Stimulated activated CD4-positive, alpha-beta T cell treated with anti-CD3 and anti-CD28 coated beads, Interleukin-2, amount 100 ng/mL, for 24 hours (primary cell): Measurements from ENCODE around the gene HMGN4.
"Not testable (repeated sequence)": the region's sequence is repeated elsewhere in the genome, so short reads cannot be mapped to it uniquely, and the experiment has no call there.

Experiments used
- DNase-seq, 2 donors: peaks; one replicate each; pipeline ENCODE4 v3.0.0-alpha.2; 2020

HMGN4 gene

DNA sequence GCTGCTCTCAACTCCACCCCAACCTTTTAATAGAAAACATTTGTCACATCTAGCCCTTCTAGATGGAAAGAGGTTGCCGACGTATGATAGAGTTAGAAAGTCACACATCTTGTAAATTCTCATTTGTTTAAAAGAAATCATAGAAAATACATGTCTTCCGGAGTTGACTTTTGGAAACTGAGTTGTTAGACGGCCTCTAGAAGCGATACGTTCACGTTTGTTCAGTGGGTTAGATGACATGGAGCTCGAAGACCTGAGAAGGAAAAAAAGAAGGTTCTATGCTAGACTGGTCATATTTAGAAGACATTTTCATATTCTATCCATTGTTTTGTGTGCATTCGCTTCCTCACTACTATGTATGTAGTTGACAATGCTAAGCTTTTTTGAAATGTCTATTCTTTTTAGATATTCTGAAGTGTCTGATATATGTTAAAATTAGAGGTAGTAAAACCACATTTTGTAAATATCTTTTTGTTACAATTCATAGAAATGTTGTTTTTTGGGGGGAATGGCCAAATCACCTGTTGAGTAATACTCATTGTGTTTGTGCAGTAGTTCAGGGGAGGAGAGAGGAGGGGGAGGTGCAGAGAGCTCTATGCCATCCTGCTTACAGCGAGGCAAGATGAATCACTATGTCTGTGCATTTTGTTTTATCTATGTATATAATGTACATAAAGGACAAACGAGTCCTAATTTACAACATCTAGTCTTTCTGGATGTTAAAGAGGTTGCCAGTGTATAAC is 15.5 kb upstream of the HMGN4 start:
- not testable (repeated sequence) for DNase-seq

DNA sequence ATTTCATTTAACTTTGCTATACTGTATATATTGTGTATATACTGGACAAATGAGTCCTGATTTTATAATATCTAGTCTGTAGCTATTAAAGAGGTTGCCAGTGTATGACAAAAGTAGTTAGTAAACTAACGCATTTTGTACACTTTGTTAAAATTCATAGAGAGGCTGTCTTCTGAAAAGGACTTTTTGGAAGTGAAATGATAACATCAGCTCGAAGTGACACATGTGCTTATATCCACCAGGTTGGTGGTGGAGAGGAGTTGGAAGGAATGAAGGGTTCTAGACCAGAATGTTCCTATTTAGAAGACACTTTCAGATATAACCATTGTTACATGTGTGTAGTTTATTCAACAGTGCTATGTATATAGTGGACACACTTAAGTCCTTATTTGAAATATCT is 13.9 kb upstream of the HMGN4 start:
- not testable (repeated sequence) for DNase-seq

DNA sequence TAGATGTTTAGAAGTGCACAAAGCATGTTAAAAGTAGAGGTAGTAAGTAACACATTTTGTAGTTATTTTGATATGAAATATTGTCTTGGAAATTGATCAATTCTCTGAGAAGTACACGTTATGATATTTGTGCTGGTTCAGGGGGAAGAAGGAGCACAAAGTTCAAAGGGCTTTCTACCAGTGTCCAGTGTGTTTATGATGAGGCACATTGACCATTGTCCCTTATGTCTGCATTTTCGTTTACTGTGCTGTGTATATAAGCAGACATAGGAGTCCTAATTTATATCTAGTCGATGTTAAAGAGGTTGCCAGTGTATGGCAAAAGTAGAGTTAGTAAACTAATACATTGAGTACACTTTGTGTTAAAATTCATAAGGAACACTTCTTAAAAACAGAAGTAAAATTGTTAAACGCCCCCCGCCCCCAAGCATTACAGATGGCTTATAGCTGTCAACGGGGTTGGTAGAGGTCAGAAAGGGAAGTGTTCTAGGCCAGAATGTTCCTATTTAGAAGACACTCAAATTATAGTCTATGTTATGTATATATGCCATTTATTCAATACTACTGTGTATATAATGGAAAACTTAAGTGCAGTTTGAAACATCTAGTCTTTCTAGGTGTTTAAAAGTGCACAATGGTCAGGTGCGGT is 13.3 kb upstream of the HMGN4 start:
- DNase-seq: no peak

DNA sequence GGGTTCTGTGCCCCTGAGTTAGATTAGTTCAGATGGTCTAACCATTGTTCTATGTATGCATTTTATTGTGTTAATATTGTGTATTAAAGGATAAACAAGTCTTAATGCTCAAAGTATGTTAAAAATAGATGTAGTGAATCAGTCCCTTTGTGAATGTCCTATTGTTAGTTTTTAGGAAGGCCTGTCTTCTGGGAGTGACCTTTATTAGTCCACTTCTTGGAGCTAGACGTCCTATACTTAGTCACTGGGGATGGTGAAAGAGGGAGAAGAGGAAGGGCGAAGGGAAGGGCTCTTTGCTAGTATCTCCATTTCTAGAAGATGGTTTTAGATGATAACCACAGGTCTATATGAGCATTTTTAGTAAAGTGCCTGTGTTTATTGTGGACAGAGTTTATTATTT is 12.3 kb upstream of the HMGN4 start:
- DNase-seq: no peak

DNA sequence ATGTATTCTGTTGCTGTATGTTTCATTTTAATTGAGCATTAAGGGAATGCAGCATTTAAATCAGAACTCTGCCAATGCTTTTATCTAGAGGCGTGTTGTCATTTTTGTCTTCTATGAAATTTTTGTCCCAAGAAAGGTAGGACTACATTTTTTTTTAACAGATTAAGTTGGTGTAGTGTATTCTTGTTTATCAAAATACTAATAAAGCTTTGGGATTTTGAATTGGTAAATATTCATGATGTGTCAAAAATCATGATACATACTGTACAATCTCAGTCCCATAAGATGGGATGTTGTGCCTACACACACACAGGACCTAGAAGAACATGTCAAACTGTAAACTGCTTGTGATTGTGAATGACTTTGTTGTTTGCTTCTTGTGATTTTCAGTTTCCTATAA is 11.2 kb upstream of the HMGN4 start:
- DNase-seq: no peak

DNA sequence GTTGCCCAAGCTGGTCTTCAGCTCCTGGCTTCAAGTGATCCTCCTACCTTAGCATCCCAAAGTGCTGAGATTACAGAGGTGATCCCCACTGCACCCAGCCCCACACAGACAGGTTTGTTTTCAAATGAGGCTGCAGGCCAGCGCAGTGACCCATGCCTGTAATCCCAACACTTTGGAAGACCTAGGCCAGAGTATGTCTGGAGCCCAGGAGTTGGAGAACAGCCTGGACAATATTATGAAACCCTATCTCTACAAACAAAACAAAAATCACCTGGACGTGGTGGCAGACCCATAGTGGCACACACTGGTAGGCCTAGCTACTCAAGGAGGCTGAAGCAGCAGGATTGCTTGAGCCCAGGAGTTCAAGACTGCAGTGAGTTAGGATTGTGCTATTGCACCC is 8.0 kb upstream of the HMGN4 start:
- no peak for DNase-seq

DNA sequence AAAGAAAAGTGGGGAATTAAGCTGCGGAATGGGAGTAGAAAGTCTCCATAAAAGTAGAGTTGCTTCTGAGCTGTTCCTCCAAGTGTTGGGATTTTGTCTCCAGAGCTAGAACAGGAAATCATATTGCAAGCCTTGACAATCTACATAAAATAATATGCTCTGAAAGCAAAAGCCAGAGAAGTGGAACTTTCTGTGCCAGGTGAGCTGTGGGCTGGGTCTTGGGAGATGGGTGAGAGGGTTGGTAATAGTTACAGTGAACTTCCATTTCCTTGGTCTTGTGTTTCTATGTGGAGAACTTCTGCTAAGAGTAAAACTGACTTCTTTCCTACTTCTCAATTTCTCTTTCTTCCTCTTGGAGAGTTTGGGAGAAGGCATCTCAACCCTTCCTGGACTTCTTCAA is 6.3 kb upstream of the HMGN4 start:
- DNase-seq: no peak

DNA sequence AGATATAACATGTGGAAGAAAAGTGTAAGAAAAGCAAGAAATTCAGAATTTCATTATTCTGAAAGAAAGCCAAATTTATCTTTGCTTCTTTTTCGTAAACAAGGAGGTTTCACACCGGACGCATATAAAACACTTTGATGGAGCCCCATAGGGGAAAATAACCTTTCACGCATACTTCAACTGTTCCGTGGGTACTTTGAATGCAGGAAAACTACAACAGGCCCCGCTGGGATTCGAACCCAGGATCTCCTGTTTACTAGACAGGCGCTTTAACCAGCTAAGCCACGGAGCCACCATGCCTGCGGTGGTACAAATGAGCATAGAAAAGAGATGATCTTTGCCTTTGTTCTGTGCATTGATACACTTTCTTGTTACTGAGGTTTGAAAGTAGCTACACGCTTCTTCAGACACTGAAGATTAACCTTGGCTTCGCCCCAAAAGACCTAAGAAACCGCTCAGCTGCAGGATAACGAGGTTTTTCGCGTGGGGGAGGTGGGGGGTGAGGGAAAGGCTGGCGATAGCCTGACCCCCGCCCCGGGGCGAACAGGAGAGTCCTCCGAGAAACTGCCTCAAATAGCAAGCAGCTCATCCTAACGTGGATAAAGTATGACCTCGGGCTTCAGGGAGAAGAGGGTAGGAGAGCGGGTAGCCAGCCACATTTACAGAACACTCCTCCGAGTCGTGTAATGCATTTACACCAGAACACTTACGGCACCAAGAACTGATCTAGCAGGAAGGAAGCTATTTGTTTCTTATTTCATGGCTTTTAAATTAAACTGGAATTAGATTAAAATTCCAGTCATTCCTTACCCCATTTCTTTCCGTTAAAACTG is 5.3 kb upstream of the HMGN4 start:
- DNase-seq: peak; percentile 95

DNA sequence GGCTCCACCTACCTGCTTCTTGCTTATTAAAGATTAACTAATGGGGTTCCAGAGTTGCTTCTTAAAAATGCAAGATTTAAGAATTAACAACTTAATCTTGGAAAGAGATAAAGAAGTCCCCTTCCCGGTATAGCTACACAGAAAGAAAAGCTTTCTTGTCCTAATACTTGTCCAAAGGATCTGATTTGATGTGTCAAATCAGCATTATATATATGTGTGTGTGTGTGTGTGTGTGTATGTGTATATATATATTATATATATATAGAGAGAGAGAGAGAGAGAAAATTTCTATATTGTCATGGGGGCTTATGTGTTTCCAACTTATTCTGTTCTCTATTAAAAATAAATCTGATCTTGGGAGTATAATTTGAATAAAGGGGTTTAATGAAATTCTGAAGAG is 4.6 kb upstream of the HMGN4 start:
- no peak for DNase-seq

DNA sequence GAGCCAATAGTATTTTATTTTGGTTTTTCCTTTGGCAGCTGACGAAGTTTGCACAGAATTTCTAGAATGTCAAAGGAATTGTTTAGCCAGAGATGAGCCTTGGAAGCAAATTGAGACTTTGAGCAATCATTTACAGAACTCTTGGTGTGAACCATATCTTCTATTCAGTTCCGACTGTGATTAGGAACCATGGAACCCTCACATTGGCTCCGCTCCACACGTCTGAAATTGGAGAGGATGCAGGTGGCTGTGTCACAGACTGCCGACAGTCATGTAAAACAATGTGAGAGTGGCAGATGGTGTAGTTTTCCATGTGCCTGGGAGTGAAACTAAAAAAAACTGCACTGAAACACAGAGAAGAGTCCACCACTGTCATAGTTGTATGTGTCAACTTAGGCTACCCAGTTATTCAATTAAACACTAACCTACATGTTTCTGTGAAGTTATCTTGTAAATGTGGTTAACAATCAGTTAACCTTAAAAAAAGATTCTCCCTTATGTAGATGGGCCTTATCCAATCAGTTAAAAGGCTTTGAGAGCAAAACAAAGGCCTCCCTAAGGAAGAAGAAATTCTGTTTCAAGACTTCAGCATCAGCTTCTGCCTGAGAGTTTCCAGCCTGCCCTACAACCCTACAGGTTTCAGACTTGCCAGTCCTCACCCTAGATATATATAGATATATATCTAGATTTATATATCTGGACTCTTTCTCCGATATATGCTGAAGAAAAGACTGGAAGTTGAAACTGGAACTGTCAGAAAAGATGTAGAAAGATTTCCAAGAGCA is 3.3 kb upstream of the HMGN4 start:
- no peak for DNase-seq

DNA sequence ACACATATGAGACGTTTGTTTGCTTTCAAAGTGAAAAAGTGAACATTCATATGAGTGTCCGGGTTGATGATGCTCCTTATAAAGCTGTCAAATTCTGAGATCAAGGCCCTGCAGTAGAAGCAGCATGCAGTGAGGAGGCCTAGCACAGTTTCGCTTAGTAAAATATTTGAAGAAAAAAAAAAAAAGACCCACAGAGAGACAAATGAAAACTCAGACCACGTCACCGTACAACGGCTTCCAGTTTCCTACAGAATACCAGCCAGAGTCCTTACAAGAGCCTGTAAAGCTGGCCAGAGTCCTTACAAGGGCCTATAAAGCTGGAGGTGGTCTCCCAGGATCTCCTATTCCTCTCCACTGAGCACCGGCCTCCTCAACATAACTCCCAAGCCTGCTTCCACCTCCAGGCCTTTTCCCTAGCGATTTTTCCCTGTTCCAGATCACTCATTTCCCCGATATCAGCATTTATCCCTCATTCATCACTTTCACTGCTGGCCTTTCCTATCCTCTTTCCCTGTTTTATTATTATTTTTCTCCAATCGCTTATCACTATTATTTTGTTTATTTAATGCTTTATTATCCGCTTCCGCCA is 1.5 kb upstream of the HMGN4 start:
- DNase-seq: peak; percentile 35 to 55

DNA sequence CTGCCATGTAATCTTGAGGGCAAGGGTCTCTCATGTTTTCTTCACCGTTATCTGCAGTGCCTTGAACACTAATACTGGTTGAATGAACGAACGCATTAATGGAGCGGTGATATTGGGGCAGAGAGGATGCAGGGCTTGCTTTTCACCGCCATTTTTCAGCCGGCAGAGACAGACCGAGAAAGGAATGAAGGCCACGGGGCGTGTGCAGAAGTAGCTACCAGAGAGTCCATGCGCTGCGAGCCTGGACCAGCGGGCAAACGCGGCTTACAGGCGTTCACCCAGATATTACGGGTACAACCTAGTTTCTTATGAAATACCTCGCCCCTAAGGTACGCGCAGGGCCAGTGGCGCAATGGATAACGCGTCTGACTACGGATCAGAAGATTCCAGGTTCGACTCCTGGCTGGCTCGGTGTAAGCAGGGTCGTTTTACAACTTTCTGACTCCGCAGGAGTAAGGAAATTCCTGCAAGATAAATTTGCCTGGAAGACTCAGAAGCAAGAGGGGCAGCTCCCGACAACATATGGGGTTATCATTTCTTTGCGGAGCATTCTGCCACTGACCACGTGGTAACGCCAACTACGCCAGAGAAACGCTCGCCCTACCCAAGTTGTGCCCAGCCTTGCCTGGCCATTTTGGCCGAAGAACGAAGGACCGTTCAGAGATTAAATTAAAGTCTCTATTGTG is 863 bp upstream of the HMGN4 start:
- peak; percentile 89 to 90 for DNase-seq

DNA sequence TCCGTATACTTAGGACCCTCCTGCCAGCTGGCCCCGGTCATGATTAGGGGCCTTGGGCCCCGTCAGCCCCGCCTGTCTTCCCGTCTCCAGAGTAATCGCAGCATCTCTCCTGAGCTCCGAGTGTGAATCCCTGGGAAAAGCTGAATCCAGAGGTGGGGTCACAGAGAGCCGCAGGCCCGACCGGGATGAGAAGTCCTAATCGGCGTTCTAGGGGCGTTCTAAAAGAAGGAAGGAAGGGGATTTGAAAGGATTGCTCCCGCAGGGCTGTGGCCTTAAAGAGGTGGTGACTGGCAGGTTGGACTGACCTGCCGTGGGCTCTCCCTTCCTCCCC is 371 bp downstream of the HMGN4 start:
- no peak for DNase-seq

DNA sequence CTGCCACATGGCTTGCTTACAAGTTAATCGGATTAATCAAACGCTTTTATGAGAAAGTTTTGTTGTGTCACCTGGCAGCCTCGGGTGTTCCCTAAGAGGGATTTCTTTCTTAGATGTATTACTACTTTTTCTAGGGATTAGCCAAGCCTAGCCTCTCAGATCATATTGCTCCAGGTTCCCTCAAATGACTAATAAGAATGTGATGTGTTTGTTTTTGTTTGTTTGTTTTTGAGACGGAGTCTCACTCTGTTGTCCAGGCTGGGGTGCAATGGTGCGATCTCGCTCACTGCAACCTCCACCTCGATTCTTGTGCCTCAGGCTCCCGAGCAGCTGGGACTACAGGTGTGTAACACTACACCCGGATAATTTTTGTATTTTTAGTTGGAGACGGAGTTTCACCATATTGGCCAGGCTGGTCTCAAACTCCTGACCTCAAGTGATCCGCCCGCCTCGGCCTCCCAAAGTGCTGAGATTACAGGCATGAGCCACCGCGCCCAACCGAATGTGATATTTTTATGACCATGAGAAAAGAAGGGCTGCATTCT is 977 bp downstream of the HMGN4 start:
- no peak for DNase-seq

DNA sequence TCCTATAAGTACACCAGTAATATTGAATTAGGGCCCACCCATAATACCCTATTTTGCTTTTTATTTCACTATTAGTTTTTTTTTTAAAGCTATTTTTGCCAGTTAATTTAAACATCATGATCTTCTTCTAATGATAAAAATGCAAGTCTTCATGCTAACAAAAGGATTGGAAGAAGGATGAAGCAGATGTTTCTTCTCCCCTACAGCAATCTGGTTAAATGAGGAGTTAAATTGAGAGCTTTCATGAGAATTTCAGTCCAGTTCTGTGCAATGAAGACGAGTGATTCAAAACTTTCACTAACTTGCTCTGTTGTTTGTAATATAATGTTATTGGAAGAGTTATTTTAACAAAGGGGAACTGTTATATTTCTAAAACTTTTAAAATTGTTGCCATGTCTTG is 3.4 kb downstream of the HMGN4 start:
- DNase-seq: no peak

DNA sequence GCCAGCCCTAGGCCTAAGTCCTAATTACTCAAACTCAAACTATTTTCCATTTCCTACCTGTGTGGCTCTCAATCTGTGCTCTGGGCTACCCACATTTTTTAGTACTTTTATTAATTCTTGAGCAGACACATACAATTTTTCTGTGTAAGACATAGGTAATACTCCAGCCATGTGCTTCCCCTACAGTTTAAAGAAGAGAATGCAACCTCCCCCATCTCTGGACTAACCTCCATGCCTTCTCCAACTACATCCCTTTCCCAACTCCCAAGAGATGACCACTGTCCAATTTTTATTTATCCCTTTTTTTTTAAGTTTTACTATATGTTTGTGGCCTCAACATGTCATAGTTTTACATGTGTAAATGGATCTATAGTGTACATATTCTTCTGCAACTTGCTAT is 5.8 kb downstream of the HMGN4 start:
- DNase-seq: no peak

DNA sequence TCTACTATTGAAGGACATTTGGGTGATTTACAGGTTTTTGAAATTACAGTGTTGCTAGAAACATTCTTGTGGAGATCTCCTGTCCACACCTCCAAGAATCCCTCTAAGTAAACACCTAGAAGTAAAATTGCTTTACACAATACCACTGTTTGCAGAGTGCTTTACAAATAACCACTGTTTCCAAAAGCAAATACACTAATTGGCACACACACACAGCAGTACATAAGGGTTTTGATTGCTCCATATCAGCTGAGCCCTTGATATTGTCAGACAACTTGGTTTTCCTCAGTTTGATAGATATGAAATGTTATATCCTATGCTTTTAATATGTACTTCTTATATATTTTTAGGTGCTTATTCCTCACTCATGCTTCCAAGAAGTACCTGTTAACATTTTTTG is 6.3 kb downstream of the HMGN4 start:
- DNase-seq: no peak

DNA sequence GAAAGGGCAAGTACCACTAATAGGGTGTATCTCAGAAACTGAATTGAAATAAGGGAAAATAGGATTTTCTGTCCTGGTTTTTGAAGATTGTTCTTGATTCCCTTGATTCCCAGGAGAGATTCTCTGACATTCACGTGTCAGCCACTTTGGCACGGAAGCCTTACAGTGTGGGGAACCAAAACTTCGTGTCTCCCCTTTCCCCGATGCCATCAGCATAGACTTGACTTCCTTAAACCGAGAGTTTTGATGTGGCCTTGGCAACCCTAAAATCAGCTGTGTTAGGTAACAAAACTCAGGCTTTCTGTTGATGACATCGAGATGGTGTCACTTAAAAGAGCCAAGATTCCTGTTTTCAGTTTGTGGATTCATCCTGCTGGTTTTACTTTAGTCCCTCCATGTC is 7.5 kb downstream of the HMGN4 start:
- no peak for DNase-seq

DNA sequence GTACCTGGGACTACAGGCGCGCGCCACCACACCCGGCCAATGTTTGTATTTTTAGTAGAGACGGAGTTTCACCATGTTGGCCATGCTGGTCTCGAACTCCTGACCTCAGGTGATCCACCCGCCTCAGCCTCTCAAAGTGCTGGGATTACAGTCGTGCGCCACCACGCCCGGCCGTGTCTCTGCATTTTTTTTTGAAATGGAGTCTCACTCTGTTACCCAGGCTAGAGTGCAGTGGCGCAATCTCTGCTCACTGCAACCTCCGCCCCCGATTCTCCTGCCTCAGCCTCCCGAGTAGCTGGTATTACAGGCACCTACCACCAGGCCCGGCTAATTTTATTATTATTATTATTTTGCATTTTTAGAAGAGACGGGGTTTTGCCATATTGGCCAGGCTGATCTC is 9.2 kb downstream of the HMGN4 start:
- DNase-seq: not testable (repeated sequence)

DNA sequence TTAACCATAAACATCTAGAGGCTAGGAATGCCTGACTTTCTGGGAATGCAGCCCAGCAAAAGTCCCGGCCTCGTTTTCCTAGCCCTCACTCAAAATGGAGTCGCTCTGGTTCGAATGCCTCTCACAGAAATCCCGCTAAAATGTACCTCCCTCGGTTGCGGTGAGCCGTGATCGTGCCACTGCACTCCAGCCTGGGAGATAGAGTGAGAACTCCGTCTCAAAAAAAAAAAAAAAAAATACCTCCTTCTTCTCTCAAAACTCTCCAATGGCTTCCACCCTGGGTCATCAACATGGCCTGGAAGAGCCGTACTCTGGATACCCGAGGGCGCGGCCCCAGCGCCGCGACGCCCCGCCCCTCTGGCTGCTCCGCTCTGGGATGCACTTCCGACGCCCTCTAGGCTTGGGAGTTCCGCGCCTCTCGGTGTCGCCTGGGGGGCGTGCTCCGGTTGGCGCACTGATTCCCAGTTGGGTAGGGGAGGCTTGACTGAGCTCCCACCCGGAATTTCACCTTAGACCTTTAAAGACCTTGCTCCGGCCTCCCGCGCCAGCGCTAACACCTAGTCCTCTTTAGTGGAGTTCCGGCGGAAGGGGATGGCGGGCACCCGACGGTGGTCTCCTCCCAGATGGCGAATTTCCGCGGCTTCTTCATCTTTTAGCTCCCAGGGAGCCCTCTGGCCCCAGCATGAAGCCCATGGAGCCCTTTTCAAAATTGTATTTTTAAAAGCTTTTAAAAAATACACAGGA is 12.3 kb downstream of the HMGN4 start:
- peak; percentile 71 to 74 for DNase-seq

DNA sequence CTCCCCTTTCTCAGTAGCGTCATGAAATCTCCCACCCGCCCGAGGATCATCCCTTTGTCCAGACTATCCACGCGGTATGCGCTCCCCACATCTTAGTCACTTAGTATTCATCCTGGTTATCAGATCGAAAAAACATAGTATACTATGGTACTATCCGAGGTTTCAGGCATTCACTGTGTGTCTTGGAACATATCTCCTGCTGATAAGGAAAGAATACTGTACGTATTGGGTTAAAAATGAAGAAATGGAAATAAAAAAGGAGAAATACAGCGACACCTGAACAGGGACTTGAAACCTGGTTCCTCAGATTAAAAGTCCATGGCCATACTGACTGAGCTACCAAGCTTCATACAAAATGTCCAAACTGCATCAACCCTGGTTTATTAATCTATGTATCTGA is 14.0 kb downstream of the HMGN4 start:
- no peak for DNase-seq
